B cell (primary cell): Measurements from ENCODE around the gene LILRA6. TPM values are rescaled to one million over a fixed set of nuclear protein-coding genes. Genes with fewer than 3 reads are reported as not detected.
"Not testable (repeated sequence)": the region's sequence is repeated elsewhere in the genome, so short reads cannot be mapped to it uniquely, and the experiment has no call there.

Experiments
- ATAC-seq: fragments of 200-7000 bp; cut with Tn5 transposase; one replicate; pipeline ENCODE4 v1.10.0; 2021; ENCODE audit warnings: low read depth, mild to moderate bottlenecking, moderate number of reproducible peaks, moderate library complexity
- CTCF ChIA-PET: fragments of 350-600 bp; sonication (Branson Sonifier 250); formaldehyde crosslinking; loops from one replicate; lab custom pipeline; 2021; ENCODE audit warnings: antibody characterized with exemption, inconsistent platforms; lab: Charles Lee
- POLR2A ChIA-PET: fragments of 350-600 bp; sonication (Branson Sonifier 250); formaldehyde crosslinking; loops from one replicate; lab custom pipeline; 2021; ENCODE audit warnings: antibody characterized with exemption; lab: Charles Lee
- DNase-seq: peaks from one replicate; pipeline ENCODE4 v3.0.0; 2013
- H2AFZ ChIP-seq: 2 replicates; pipeline ENCODE4 v1.6.1; 2012; ENCODE audit warnings: mild to moderate bottlenecking, low read depth, low read length; ENCODE audit not compliant: insufficient read depth, poor library complexity, severe bottlenecking
- H3K27ac ChIP-seq, 2 donors: 1 replicate in 1 of 2; 2 replicates in 1 of 2; pipeline ENCODE4 v1.5.1; 2012 to 2013; ENCODE audit warnings: low read length in 2 of 2, mild to moderate bottlenecking in 2 of 2, moderate library complexity in 1 of 2
- H3K27me3 ChIP-seq, 4 experiments: fragments of 200-600 bp in 1 of 4; sonication (generic) in 1 of 4; replicated peaks in 1 of 4; 1 replicate in 2 of 4; 2 replicates in 2 of 4; pipeline versions ENCODE4 v1.6.1 to v1.7.0; 2013 to 2016; ENCODE audit warnings: low read length in 3 of 4, mild to moderate bottlenecking in 2 of 4, mixed read lengths in 1 of 4, moderate library complexity in 1 of 4; ENCODE audit not compliant: insufficient read depth in 4 of 4, control insufficient read depth in 3 of 4; ENCODE audit errors: control extremely low read depth in 1 of 4
- H3K36me3 ChIP-seq, 2 experiments: replicated peaks in 1 of 2; 1 replicate in 1 of 2; 2 replicates in 1 of 2; pipeline versions ENCODE4 v1.6.1 to v1.7.1; 2013; ENCODE audit warnings: low read length in 1 of 2; ENCODE audit not compliant: insufficient read depth in 2 of 2, control insufficient read depth in 1 of 2; ENCODE audit errors: control extremely low read depth in 1 of 2, extremely low read depth in 1 of 2
- H3K4me1 ChIP-seq, 2 donors: fragments of 200-600 bp in 1 of 2; sonication (generic) in 1 of 2; 1 replicate in 1 of 2; 2 replicates in 1 of 2; pipeline versions ENCODE4 v1.5.1 to v1.6.1; 2013 to 2017; ENCODE audit warnings: low read length in 2 of 2; ENCODE audit not compliant: control insufficient read depth in 2 of 2, insufficient read depth in 2 of 2
- H3K4me2 ChIP-seq: replicated peaks from 2 replicates; pipeline ENCODE3; 2012; ENCODE audit warnings: mild to moderate bottlenecking, low read depth, low read length; ENCODE audit not compliant: poor library complexity, severe bottlenecking
- H3K4me3 ChIP-seq, 5 experiments: fragments of 200-600 bp in 1 of 5; sonication (generic) in 1 of 5; 1 replicate in 3 of 5; 2 replicates in 2 of 5; pipeline versions ENCODE4 v1.5.1 to v1.7.0; 2011 to 2016; ENCODE audit warnings: low read length in 4 of 5, mild to moderate bottlenecking in 4 of 5, low read depth in 2 of 5, control low read depth in 1 of 5, moderate library complexity in 1 of 5; ENCODE audit not compliant: insufficient read depth in 1 of 5; ENCODE audit errors: control extremely low read depth in 1 of 5, extremely low read depth in 1 of 5
- H3K79me2 ChIP-seq: fragments of 200-600 bp; sonication (generic); one replicate; pipeline ENCODE4 v1.6.0; 2016; ENCODE audit warnings: low read length; ENCODE audit not compliant: control insufficient read depth, insufficient read depth
- H3K9ac ChIP-seq: fragments of 200-600 bp; sonication (generic); 2 replicates; pipeline ENCODE4 v1.6.1; 2017; ENCODE audit warnings: mild to moderate bottlenecking, low read length, moderate library complexity
- H3K9me3 ChIP-seq, 3 donors: one replicate each; pipeline versions ENCODE4 v1.6.1 to v1.7.1; 2013; ENCODE audit warnings: low read length in 2 of 3; ENCODE audit not compliant: control insufficient read depth in 2 of 3, insufficient read depth in 1 of 3; ENCODE audit errors: control extremely low read depth in 1 of 3
- H4K20me1 ChIP-seq: 2 replicates; pipeline ENCODE4 v1.6.0; 2012; ENCODE audit warnings: mild to moderate bottlenecking, low read length; ENCODE audit not compliant: insufficient read depth, control insufficient read depth, poor library complexity, severe bottlenecking
- H3K27ac Mint-ChIP-seq: one replicate; pipeline ENCODE4 v1.8.0; 2021; ENCODE audit warnings: mixed read lengths
- H3K27me3 Mint-ChIP-seq: one replicate; pipeline ENCODE4 v1.8.0; 2021; ENCODE audit warnings: mixed read lengths
- H3K4me1 Mint-ChIP-seq: one replicate; pipeline ENCODE4 v1.8.0; 2021; ENCODE audit warnings: mixed read lengths
- H3K4me3 Mint-ChIP-seq: one replicate; pipeline ENCODE4 v1.8.0; 2021; ENCODE audit warnings: mixed read lengths
- H3K9me3 Mint-ChIP-seq: one replicate; pipeline ENCODE4 v1.8.0; 2022; ENCODE audit warnings: mixed read lengths; ENCODE audit not compliant: insufficient read depth
- CTCF ChIP-seq: fragments of 200-600 bp; IDR thresholded peaks from one replicate; pipeline ENCODE4 v1.8.0; 2022; ENCODE audit warnings: antibody characterized with exemption, mild to moderate bottlenecking
- EZH2 ChIP-seq: IDR thresholded peaks from 2 replicates; pipeline ENCODE4 v1.6.1; 2012; ENCODE audit warnings: borderline replicate concordance, low read depth, mild to moderate bottlenecking, moderate library complexity, low read length; ENCODE audit not compliant: insufficient read depth, poor library complexity, severe bottlenecking
- WGBS: methylation state at CpG from one replicate; pipeline ENCODE4 v1.1.5; 2013; ENCODE audit warnings: missing lambda C conversion rate; ENCODE audit not compliant: insufficient coverage; 5-methylcytosine and 5-hydroxymethylcytosine counted together
- intact Hi-C: fragments of 100-400 bp; cut with micrococcal nuclease; formaldehyde crosslinking; loops from one replicate; pipeline ENCODE4 v1.10.0; 2022
- polyA plus RNA-seq: library from polyadenylated mRNA; depleted of rRNA; stranded (reverse); fragments of >200 nt; gene quantifications from 2 replicates; pipeline ENCODE4 v1.2.3, GENCODE V29; 2012
- total RNA-seq, 2 donors: library from RNA; stranded (reverse); fragments of 120-200 nt in 1 of 2; gene quantifications; 1 replicate in 1 of 2; 2 replicates in 1 of 2; pipeline versions ENCODE4 v1.2.3 to v1.2.4, GENCODE V29; 2013 to 2022

The LILRA6 gene
- total and polyA plus RNA-seq, 2 donors (not counting 1 experiment from before 2014, with no cell fraction given) = 0.66 TPM; not detected in 1

- no peaks in the 10 kb centered on the region for H3K36me3 ChIP-seq
- intact Hi-C loops = no loop called here
- WGBS = no CpG with 5 or more reads among the region's 3 CpGs
- no peak for ATAC-seq
- TF ChIP-seq EZH2 = no peak
- no peak for TF ChIP-seq CTCF
- H3K27ac ChIP-seq = no peak overlapping the region
- DNase-seq = no peak
- H3K9me3 Mint-ChIP-seq = no peaks in the 10 kb centered on the region
- no peak overlapping the region for H3K4me2 ChIP-seq
- H3K79me2 ChIP-seq = no peaks in the 10 kb centered on the region
- H3K4me1 ChIP-seq = peaks cover 0 to 4% of the 10 kb centered on the region in 2 donors
- no peak overlapping the region for H3K4me3 ChIP-seq
- H4K20me1 ChIP-seq = no peaks in the 10 kb centered on the region
- no peak overlapping the region for H2AFZ ChIP-seq
- ChIA-PET POLR2A (no interaction called here), CTCF (interaction anchor here (1.8 kb wide), 1 partner anchor 8 kb away, joined by 6 read pairs; no protein-coding TSS in a partner anchor)
- no peak overlapping the region for H3K4me3 Mint-ChIP-seq
- H3K9ac ChIP-seq = no peak overlapping the region
- H3K27me3 Mint-ChIP-seq = peaks cover 20% of the 10 kb centered on the region
- H3K9me3 ChIP-seq = peaks cover 0 to 4% (median 0%) of the 10 kb centered on the region in 3 donors
- H3K4me1 Mint-ChIP-seq = peaks cover 15% of the 10 kb centered on the region
- peaks cover 0 to 33% (median 0%) of the 10 kb centered on the region in 4 experiments for H3K27me3 ChIP-seq
- no peak overlapping the region for H3K27ac Mint-ChIP-seq
These were observed 31.2 kb upstream of the LILRA6 start for GRCh38 chr19:54273821-54274220.

- H3K27me3 ChIP-seq = peaks cover 0 to 24% (median 0%) of the 10 kb centered on the region in 4 experiments
- H3K9me3 Mint-ChIP-seq, H3K4me3 Mint-ChIP-seq, H4K20me1 ChIP-seq, H3K4me3 ChIP-seq, H3K9me3 ChIP-seq, POLR2A ChIA-PET, CTCF ChIA-PET, H3K79me2 ChIP-seq, DNase-seq, intact Hi-C loops, H3K4me1 ChIP-seq, H3K36me3 ChIP-seq, H3K9ac ChIP-seq, H3K4me2 ChIP-seq, ATAC-seq, H3K27ac ChIP-seq, H2AFZ ChIP-seq, H3K27ac Mint-ChIP-seq: not testable (repeated sequence)
- Mint-ChIP-seq H3K27me3 (peaks cover 33% of the 10 kb centered on the region), H3K4me1 (peaks cover 15% of the 10 kb centered on the region)
- 0% methylated on average over 2 of the region's 5 CpGs for WGBS
These were observed 29.6 kb upstream of the LILRA6 start for GRCh38 chr19:54272181-54272580.

- H3K4me1 Mint-ChIP-seq = peaks cover 15% of the 10 kb centered on the region
These were observed 29.0 kb upstream of the LILRA6 start for GRCh38 chr19:54271587-54271986.

More at GRCh38 chr19:54271587-54271986, 29.0 kb upstream of the LILRA6 start:
- H4K20me1 ChIP-seq, CTCF ChIA-PET, ATAC-seq, H3K4me2 ChIP-seq, H3K27ac Mint-ChIP-seq, H3K4me1 ChIP-seq, H3K9me3 ChIP-seq, H3K9ac ChIP-seq, POLR2A ChIA-PET, H3K36me3 ChIP-seq, H2AFZ ChIP-seq, H3K9me3 Mint-ChIP-seq, H3K27ac ChIP-seq, DNase-seq, H3K4me3 Mint-ChIP-seq, H3K79me2 ChIP-seq, intact Hi-C loops, H3K4me3 ChIP-seq: not testable (repeated sequence)
- WGBS = no CpG with 5 or more reads among the region's 4 CpGs
- H3K27me3 ChIP-seq = peaks cover 0 to 20% (median 0%) of the 10 kb centered on the region in 4 experiments
- H3K27me3 Mint-ChIP-seq = peaks cover 33% of the 10 kb centered on the region
